GM13976 (cell line): ENCODE results near the gene UBAC2.

Experiments
- DNase-seq: peaks from one replicate; pipeline ENCODE4 v3.0.0; 2012; ENCODE audit warnings: low spot score
- in situ Hi-C: fragments of 300-500 bp; cut with MboI; formaldehyde crosslinking; loops from one replicate; pipeline ENCODE4 v1.12.0; 2022; ENCODE audit warnings: low sequenced_read_pairs, mixed read lengths, inconsistent platforms; ENCODE audit not compliant: unreplicated experiment
- TF ChIP-seq, protein P1 (sequence below): IDR thresholded peaks from 2 replicates; pipeline ENCODE4 v1.5.1; 2012; ENCODE audit warnings: borderline replicate concordance, mild to moderate bottlenecking; ENCODE audit not compliant: insufficient read depth; ENCODE audit errors: extremely low read depth, missing control alignments, control extremely low read depth

The UBAC2 gene

DNA sequence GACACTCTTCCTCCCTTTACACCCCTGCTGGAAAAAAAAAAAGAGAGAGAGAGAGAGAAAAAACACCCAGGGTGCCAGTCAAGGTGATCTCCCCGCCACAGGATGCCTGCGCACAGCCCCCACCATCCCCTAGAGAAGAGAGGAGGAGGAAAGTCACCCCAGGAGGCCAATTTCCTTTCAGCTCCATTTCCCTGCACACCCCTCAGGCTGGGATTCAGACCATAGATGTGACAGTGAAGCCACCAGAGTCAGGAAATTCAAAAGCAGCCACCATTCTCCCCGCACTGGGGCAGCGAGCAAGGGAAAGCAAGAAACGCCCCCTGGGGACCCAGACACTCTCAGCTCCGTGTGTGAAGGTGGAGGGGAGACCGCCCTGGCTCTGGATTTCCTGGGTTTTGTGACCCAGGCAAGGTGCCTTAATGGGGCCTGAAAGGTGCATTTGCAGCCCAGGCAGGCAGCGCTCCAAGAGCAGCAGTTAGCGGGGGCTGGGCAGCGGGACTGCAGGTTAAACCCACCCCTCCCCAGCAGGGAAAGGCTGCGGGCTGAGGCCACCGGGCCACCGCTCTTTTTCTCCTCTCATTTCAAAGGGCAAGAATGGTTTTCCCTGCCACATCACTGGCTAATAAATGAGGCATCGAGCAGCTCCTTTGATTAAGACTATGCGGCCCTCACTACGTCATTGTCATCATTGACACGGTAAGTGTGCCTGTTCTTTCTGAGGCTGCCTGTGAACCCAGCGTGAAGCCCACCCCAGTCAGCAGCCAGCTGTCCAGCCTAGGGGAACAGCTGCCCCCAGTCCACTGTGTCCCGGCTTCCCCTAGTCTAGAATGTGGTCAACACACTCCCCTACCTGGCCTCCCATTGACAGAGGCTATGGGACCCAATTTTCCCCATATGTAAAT lies 216.8 kb downstream of the UBAC2 start:
- DNase-seq: no peak
- TF ChIP-seq, protein P1, sequence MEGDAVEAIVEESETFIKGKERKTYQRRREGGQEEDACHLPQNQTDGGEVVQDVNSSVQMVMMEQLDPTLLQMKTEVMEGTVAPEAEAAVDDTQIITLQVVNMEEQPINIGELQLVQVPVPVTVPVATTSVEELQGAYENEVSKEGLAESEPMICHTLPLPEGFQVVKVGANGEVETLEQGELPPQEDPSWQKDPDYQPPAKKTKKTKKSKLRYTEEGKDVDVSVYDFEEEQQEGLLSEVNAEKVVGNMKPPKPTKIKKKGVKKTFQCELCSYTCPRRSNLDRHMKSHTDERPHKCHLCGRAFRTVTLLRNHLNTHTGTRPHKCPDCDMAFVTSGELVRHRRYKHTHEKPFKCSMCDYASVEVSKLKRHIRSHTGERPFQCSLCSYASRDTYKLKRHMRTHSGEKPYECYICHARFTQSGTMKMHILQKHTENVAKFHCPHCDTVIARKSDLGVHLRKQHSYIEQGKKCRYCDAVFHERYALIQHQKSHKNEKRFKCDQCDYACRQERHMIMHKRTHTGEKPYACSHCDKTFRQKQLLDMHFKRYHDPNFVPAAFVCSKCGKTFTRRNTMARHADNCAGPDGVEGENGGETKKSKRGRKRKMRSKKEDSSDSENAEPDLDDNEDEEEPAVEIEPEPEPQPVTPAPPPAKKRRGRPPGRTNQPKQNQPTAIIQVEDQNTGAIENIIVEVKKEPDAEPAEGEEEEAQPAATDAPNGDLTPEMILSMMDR: no peak
- in situ Hi-C loops: no loop called here

DNA sequence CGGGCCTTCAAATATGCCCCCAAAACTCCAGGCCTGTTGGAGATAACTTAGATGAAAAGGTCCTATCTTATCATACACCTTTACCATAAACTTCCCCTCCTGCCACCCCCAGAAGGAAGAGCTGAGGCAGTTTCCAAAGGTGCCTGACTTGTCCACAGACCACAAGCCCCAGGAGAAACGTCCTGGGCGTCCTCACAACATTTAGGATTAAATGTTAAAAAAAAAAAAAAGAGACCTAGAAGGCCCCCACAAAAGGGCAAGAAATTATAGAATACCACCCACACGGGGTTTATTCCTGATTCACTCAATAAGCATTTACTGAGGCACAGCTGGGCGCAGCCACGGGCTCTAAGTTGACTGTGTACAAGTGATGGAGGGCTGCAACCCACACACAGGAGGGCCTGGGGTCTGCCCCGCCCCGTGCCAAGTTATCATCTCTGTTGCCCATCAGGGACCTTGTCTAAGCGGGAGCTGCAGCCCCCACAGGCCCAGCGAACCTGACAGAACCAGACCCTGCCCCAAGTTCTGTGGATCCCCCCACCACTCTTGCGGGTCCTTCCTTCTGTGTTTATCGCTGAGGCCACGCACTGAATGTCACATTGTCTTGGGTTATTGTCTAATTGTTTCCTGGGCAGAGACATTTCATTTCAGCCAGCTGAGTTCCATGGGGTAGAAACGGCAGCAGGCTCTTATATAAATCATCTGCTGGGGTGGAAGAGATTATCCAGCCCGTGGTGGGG lies 217.6 kb downstream of the UBAC2 start:
- no peak for DNase-seq

DNA sequence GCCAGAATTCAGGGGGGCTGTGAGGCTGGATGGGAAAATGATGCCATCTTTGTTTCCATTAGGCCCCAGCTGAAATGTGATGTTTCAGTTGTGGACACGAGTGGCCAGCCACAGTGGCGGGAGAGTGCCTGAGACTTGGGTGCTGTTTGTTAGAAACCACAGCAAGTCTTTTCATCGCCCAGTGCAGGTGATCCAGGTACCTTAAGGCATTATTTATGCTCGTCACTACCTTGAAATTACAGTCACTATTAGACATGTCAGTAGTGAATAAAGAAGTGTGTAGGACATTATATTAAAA lies 218.1 kb downstream of the UBAC2 start:
- DNase-seq: no peak
- TF ChIP-seq, protein P1: no peak
- in situ Hi-C loops: no loop called here

More for the DNA sequence above, 217.6 kb downstream of the UBAC2 start:
- TF ChIP-seq, protein P1: no peak
- in situ Hi-C loops: no loop called here

DNA sequence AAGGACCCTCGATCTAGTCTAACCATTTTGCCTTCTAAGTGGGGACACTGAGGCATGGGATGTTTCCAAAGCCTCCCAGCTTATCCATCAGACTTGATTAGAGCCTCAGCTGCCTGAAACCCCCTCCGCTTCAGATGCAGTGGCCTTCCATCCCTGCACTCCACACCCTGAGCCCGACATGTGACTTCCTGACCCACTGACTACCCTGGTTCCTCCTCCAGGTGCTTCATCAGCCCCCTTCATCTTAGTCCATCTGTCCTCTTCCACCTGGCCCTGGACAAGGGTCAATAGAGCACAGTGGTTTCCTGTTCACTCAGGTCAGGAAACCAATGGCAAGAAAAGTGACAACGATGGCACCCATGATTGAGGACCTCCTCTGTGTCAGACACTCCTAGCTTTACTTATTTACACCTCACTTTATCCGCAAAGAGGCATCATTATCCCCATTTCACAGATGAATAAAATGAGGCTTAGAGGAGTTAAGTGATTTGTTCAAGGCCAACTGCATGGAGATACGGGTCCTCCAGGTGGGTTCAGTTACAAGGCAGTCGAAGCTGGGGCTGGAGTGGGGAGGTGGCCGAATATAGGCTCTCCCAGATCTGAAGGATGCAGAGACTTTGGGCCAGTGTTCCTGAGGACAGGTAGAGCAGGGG lies 219.1 kb downstream of the UBAC2 start:
- TF ChIP-seq, protein P1: no peak
- DNase-seq: no peak
- in situ Hi-C loops: no loop called here

DNA sequence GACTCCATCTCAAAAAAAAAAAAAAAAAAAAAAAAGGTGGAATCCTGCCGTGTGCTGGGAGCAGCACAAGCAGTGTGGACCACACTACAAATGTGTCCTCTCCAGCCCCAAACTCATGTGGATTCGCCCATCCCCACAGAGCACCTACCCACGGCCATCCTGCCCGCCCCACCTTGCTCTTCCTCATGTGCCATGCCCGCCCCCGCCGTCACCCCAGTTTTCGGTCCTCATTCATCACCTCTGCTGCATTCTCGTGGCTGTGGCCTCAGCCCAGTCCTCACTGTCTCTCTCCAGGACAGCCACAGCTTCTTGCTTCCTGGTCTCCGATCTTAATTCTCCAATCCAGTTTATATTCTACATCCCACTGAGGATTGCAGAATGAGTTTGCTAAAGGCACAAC lies 220.6 kb downstream of the UBAC2 start:
- in situ Hi-C loops: no loop called here
- TF ChIP-seq, protein P1: no peak
- no peak for DNase-seq

DNA sequence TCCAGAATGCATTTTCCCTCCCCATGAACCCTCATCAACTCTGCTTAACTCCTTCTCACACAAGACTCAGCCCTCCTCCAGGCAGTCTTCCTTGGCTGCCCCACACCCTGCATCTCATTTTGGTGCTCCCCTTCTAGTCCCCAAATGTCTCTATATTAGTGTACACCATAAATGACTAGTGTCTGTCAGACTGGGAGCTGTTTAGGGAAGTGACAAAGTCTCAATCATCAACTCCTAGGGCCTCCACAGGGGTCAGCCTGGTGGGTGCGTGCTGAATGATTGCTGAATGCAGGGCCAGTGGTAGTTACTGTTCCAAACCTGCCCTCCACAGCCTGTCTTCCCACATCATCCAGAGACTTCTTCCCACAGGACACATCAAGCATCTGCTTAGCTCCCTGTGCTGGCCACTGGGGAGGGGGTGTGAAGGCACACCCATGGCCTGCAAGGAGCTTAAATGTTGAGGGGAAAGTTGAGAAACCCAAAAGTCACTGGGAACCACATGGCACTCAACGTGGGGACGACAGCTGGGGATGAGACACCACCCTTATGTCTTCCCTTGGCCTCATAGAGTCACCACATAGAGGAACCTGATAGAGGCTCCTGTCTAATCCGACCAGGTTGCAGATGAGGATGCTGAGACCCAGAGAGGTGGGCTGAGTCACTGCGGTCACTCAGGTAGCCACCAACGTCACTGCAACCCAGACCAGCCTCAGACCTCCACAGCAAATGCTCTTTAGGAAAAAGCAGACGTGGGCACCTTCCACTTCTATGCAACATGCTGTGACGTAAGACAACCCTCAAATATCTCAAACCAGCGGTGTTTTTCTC lies 221.3 kb downstream of the UBAC2 start:
- in situ Hi-C loops: no loop called here
- TF ChIP-seq, protein P1: no peak
- DNase-seq: no peak
